ENCODE measurements around the gene VDAC1.

Gene VDAC1

DNA sequence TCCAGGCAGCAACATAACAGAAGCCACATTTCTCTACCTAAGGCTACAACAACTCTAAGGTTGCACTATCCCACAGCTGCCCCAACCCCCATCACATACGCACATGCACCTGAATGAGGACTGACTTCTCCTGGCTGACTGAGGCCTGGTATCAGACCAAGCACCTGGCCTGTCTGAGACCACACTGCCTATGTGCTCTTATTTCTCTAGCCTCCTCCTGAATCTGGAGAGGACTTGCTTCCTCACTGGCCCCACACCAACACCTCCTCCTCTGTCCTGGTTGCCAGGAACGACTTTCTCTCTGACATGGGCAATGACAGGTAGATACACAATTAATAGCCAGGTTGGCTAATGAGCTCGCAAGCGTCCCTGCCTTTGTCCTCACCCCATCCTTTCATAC, 14.9 kb upstream of the VDAC1 start:
- no peak overlapping the region for H3K4me3 ChIP-seq (ENCODE audit: low read length)
- H3K27me3 ChIP-seq (ENCODE audit: control insufficient read depth, insufficient read depth, low read length): peaks cover 58% of the 10 kb centered on the region
- H3K9me3 ChIP-seq (replicated peaks; ENCODE audit: low read length): no peaks in the 10 kb centered on the region
- no peaks in the 10 kb centered on the region for H3K36me3 ChIP-seq (ENCODE audit: insufficient read depth, low read length)
- no peak overlapping the region for H3K4me2 ChIP-seq (ENCODE audit: low read length)
- no peaks in the 10 kb centered on the region for H3K4me1 ChIP-seq (ENCODE audit: control insufficient read depth, insufficient read depth, low read length)
- no peak overlapping the region for H3K9ac ChIP-seq (ENCODE audit: low read depth, low read length)

DNA sequence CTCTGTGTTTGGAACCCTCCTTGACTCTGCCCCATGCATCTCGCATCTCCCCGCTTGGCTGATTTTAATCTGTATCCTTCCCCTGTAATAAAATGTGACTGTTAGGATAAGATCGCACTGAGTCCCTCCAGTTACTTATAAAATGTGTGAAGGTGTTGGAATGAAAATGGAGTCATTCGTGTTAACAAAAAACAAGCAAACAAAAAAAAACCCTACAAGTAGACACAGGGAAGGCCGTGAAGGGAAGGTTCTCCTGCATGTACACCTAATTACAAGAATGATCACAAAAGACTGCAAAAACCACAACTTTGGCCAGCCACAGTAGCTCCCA, 14.2 kb upstream of the VDAC1 start:
- H3K27me3 ChIP-seq (ENCODE audit: control insufficient read depth, insufficient read depth, low read length): peaks cover 58% of the 10 kb centered on the region

DNA sequence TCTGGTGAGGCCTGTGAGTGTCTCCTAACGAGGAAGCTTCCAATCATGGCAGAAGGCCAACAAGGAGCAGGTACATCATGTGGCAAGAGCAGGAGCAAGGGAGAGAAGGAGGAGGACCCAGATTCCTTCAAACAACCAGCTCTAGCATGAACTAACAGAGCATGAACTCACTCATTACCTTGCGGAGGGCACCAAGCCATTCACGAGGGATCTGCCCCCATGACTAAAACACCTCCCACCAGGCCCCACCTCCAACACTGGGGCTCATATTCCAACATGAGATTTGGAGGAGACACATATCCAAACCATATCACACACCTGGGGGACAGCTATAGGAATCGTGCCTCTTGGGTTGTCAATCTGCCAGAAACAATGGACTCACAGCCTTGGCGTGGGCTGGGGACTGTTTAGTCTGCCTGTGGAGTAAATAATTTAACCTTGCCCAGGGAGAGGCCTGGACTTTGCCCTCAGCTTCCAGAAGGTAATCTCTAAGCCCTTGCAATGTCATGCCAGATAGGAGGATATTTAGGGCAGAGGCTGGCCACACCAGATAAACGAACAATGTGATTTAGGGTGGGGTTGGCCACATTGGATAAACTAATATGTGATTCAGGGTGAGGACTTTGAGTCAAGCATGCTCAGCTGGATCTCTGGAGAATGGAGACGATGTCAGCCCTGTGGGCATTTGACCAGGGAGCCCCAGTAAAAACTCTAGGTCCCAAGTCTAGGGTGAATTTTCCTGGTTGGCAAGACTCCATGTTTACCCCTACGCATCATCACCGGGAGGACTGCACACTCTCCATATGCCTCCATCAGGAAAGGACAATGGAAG, 13.6 kb upstream of the VDAC1 start:
- Histone ChIP-seq H3K4me3 (ENCODE audit: low read length) (no peak overlapping the region), H3K27me3 (ENCODE audit: control insufficient read depth, insufficient read depth, low read length) (peaks cover 55% of the 10 kb centered on the region), H3K4me2 (ENCODE audit: low read length) (no peak overlapping the region), H3K36me3 (ENCODE audit: insufficient read depth, low read length) (no peaks in the 10 kb centered on the region), H3K9ac (ENCODE audit: low read depth, low read length) (no peak overlapping the region), H3K4me1 (ENCODE audit: control insufficient read depth, insufficient read depth, low read length) (no peaks in the 10 kb centered on the region), H3K9me3 (replicated peaks; ENCODE audit: low read length) (no peaks in the 10 kb centered on the region)

More for the DNA sequence above, 14.2 kb upstream of the VDAC1 start:
- Histone ChIP-seq H3K4me1 (ENCODE audit: control insufficient read depth, insufficient read depth, low read length) (no peaks in the 10 kb centered on the region), H3K9me3 (replicated peaks; ENCODE audit: low read length) (no peaks in the 10 kb centered on the region), H3K4me2 (ENCODE audit: low read length) (no peak overlapping the region), H3K36me3 (ENCODE audit: insufficient read depth, low read length) (no peaks in the 10 kb centered on the region), H3K4me3 (ENCODE audit: low read length) (no peak overlapping the region), H3K9ac (ENCODE audit: low read depth, low read length) (no peak overlapping the region)

DNA sequence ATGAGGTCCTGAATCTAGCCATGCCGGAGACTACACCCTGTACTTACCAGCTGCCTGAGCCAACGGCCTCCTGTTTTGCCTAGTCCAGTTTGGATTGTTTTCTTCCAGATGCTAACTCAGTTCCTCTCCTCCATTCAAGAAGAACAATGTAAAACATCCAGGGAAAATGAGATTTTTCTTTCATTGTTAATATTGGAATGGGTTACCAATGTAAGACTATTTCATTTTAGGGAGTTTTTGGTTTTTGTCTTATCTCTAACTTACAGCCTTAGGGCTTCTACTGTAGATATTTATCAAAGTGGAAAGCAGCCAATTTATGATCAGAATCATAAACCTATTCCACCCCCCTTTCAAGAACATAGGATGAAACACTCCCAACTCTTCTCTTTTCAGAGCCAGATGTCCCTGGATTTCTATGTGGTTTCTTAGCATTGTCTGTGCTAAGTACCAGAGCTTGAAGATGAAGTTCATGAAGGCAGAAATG, 3.5 kb upstream of the VDAC1 start:
- H3K9ac ChIP-seq (ENCODE audit: low read depth, low read length): no peak overlapping the region
- peaks cover 10% of the 10 kb centered on the region for H3K27me3 ChIP-seq (ENCODE audit: control insufficient read depth, insufficient read depth, low read length)
- peaks cover 6% of the 10 kb centered on the region for H3K4me1 ChIP-seq (ENCODE audit: control insufficient read depth, insufficient read depth, low read length)
- H3K4me2 ChIP-seq (ENCODE audit: low read length): no peak overlapping the region
- no peak overlapping the region for H3K4me3 ChIP-seq (ENCODE audit: low read length)
- no peaks in the 10 kb centered on the region for H3K9me3 ChIP-seq (replicated peaks; ENCODE audit: low read length)
- H3K36me3 ChIP-seq (ENCODE audit: insufficient read depth, low read length): no peaks in the 10 kb centered on the region

DNA sequence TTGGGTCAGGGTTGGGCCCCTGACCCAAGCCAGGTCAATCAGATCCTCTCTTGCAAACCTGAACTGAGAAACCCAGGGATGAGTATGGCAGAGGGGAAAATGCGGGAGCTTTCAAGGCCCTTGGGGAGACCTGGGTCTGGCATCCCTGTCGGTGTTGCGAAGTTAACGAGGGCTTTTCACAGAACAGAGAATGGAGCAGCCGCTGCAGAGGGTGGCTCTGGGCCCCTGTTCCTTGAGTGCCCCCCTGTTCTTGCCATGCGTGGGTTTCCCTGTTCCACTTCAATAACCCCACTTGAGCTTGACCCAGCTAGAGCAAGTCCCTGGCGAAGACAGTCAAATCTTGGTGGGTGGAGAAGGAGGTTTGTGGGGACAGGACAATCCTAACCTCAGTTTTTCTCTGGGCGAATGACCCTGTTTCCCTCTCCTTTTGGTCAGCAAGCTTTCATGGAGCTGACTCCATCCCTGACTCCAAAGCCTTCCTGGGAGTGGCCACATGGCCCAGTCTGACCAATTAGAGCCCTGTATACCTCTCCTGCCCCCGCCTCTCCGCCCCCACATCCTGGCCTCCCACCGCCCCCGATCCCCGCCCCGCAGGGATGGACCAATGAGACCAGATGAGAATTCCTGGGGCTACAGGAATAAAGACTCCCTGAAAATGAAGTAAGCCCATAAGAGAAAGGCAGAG, 2.9 kb upstream of the VDAC1 start:
- peaks cover 5% of the 10 kb centered on the region for H3K27me3 ChIP-seq (ENCODE audit: control insufficient read depth, insufficient read depth, low read length)
- H3K36me3 ChIP-seq (ENCODE audit: insufficient read depth, low read length): no peaks in the 10 kb centered on the region
- no peaks in the 10 kb centered on the region for H3K9me3 ChIP-seq (replicated peaks; ENCODE audit: low read length)
- H3K4me2 ChIP-seq (ENCODE audit: low read length): no peak overlapping the region
- no peak overlapping the region for H3K4me3 ChIP-seq (ENCODE audit: low read length)
- H3K9ac ChIP-seq (ENCODE audit: low read depth, low read length): no peak overlapping the region
- peaks cover 12% of the 10 kb centered on the region for H3K4me1 ChIP-seq (ENCODE audit: control insufficient read depth, insufficient read depth, low read length)

DNA sequence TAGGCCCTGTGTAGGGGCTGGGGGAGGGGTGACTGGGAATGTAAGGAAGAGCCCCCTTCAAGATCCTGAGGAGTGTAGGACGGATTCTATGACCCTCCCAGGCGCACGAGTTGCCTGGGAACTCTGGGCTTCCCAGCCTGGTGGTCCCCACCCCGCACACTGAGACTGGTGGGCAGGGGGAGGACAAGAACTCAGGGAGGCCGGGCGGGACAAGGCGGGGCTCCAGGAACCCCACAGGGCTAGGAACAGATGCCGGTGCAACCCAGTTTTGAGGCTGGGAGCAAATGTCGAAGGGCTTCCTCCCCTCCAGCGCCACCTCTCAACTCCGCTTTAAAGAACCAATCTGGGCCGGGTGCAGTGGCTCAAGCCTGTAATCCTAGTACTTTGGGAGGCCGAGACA, 1.3 kb upstream of the VDAC1 start:
- Histone ChIP-seq H3K36me3 (ENCODE audit: insufficient read depth, low read length) (peaks cover 10% of the 10 kb centered on the region), H3K4me2 (ENCODE audit: low read length) (peak overlapping the region; percentile 86), H3K4me1 (ENCODE audit: control insufficient read depth, insufficient read depth, low read length) (peaks cover 24% of the 10 kb centered on the region), H3K9ac (ENCODE audit: low read depth, low read length) (peak overlapping the region; percentile 99), H3K27me3 (ENCODE audit: control insufficient read depth, insufficient read depth, low read length) (no peaks in the 10 kb centered on the region), H3K9me3 (replicated peaks; ENCODE audit: low read length) (no peaks in the 10 kb centered on the region), H3K4me3 (ENCODE audit: low read length) (peak overlapping the region; percentile 78)

DNA sequence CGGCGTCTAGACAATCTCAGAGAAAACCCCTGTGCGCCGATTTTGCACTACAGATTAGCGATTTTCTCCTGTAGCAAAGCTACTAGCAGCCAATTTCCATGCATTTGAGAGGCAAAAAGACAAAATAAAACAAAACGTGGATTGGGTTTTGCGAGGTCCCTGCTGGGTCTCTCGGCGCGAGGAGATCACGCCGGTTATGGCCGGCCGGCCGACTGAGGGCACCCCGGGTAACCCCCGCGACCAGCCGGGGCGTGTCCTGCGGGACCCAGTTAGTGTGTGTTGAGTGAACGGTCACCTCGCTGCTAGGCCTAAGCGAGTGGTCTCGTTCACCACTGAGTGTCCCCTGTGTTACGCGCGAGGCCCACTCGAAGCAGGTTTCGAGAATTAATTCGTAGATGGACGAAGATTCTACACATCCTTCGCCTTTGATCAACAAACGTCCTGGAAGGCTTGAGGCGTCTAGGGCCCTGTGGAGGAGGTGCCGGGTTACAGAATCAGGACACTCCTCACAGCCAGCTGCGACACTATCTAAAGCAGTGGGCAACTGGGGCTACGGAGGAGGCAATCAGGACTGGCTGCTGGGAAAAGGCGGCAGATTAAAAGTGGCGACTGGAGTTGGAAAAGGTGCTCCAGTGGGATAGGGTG, 764 bp upstream of the VDAC1 start:
- Histone ChIP-seq H3K9me3 (replicated peaks; ENCODE audit: low read length) (no peaks in the 10 kb centered on the region), H3K27me3 (ENCODE audit: control insufficient read depth, insufficient read depth, low read length) (no peaks in the 10 kb centered on the region), H3K9ac (ENCODE audit: low read depth, low read length) (peak overlapping the region; percentile 99), H3K4me2 (ENCODE audit: low read length) (peak overlapping the region; percentile 86), H3K36me3 (ENCODE audit: insufficient read depth, low read length) (peaks cover 14% of the 10 kb centered on the region), H3K4me1 (ENCODE audit: control insufficient read depth, insufficient read depth, low read length) (peaks cover 24% of the 10 kb centered on the region), H3K4me3 (ENCODE audit: low read length) (peak overlapping the region; percentile 78)

DNA sequence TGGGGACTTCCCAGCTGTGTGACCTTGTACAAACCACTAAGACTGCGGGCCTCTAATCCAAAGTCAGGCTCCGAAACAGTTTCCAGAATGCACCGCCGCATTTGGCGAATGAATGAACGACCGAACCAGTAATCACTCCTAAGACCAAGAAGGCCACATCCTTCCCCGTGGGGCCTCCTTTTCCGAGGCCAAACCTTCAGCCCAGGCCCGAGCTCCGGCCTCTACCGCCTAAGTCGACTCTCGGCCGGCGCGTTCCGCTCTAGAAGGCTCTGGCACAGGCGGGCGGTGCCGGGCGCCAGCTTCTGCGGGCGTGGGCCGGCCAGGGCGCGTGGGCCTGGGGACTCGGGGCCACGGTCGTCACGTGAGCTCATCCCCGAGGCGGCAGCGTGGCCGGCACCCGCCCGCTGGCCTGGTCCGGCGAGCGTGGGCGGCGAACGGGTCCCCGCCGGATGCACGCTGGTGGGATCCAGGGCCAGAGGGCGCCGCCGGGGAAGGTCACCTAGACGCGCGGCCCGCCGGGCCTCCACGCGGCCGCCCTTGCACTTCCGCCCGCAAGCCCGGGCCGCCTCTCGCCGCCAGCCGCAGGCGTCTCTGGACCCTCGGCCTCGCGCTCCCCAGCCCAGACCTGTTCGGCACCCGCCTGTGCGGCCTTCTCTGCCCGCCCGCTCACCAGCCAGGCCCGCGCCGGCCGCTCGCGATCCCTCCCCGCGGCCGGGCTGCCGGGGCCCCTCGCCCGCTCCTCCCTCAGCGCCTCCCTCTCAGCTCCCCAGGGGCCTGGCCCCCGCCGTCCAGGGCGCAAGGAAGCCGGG, 754 bp downstream of the VDAC1 start:
- H3K4me3 ChIP-seq (ENCODE audit: low read length): peak overlapping the region; percentile 78
- no peaks in the 10 kb centered on the region for H3K27me3 ChIP-seq (ENCODE audit: control insufficient read depth, insufficient read depth, low read length)
- H3K9me3 ChIP-seq (replicated peaks; ENCODE audit: low read length): no peaks in the 10 kb centered on the region
- peak overlapping the region; percentile 99 for H3K9ac ChIP-seq (ENCODE audit: low read depth, low read length)
- H3K4me2 ChIP-seq (ENCODE audit: low read length): peak overlapping the region; percentile 86
- H3K4me1 ChIP-seq (ENCODE audit: control insufficient read depth, insufficient read depth, low read length): peaks cover 38% of the 10 kb centered on the region
- H3K36me3 ChIP-seq (ENCODE audit: insufficient read depth, low read length): peaks cover 14% of the 10 kb centered on the region

DNA sequence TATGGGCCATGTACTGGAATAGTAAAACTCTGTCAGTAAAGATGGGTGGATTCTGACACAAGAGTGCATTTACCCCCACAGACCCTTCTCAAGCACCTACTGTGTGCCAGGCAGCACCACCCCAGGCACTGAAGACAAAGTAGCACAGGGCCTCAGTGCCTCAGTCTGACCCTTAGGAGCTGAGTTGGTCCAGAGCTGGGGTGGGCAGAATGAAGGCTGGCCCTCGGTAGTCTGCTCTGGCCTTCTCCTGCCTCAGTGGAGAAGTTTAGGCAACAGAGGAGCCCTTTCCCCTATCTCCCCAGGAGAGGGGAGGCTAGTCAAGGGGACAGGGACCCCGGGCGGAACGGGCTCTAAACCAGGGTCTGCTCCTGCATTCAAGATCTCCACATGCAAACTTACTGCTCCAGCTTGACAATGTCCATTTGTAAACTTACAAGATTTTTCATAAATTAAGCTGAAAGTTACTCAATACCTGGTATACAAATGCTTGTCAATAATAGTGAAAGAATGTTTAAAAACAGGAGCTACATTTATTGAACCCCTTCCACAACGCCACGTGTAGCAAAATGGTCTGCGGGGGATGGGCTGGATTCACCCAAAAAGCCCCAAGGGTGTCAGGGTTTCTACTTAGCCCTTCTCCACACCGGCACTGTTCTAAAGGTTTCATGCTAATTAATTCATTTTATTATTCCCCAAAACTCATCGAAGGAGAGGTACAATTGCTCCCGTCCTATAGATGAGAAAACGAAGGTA, 1.5 kb downstream of the VDAC1 start:
- Histone ChIP-seq H3K27me3 (ENCODE audit: control insufficient read depth, insufficient read depth, low read length) (no peaks in the 10 kb centered on the region), H3K4me2 (ENCODE audit: low read length) (peak overlapping the region; percentile 86), H3K9me3 (replicated peaks; ENCODE audit: low read length) (no peaks in the 10 kb centered on the region), H3K4me3 (ENCODE audit: low read length) (peak overlapping the region; percentile 78), H3K9ac (ENCODE audit: low read depth, low read length) (peak overlapping the region; percentile 99), H3K36me3 (ENCODE audit: insufficient read depth, low read length) (peaks cover 14% of the 10 kb centered on the region), H3K4me1 (ENCODE audit: control insufficient read depth, insufficient read depth, low read length) (peaks cover 38% of the 10 kb centered on the region)

DNA sequence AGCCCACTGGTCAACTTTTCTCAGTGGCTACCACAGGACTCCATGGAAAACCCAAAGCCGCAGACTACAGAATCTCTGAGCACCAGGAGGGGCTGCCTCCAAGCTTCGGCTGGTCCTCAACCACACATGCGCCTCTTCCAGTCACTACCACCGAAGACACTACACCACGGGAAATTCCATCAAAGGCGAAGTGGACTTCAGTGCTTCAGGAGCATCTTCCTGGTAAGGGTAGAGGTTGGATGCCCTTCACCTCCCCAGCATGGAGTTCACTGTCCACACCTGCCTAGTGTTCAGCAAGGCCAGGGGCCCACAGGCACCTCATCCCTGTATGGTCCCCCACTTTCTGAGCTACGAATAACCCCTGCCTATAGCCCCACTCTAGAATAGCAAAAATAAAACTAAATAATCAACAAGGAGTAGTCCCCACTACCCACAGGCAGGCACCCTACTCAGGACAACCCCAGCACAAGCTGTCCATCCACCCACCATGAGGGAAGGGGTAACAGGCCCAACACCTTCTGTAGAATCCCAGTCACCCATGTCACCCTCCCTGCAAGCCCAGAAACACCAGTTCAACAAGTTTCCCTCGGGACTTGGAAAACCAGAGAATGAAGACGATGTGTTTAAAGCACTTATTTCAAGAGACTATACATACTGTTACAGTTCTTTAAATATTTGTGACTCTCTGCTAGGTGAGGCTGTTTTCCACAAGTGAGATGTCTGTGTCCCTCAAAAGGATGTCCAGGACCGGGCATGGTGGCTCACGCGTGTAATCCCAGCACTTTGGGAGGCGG, 2.6 kb downstream of the VDAC1 start:
- Histone ChIP-seq H3K27me3 (ENCODE audit: control insufficient read depth, insufficient read depth, low read length) (no peaks in the 10 kb centered on the region), H3K36me3 (ENCODE audit: insufficient read depth, low read length) (peaks cover 14% of the 10 kb centered on the region), H3K4me1 (ENCODE audit: control insufficient read depth, insufficient read depth, low read length) (peaks cover 38% of the 10 kb centered on the region), H3K4me3 (ENCODE audit: low read length) (peak overlapping the region; percentile 78), H3K4me2 (ENCODE audit: low read length) (peak overlapping the region; percentile 86), H3K9me3 (replicated peaks; ENCODE audit: low read length) (no peaks in the 10 kb centered on the region), H3K9ac (ENCODE audit: low read depth, low read length) (peak overlapping the region; percentile 99)

Measured in skeletal muscle satellite cell (primary cell).